DMS 273 treated with DMSO at 0.1 percent for 48 hours (cell line): ENCODE data around the gene OLFML2B.
A peak's percentile ranks its signal among the peaks of the same experiment; 100 is the strongest.
"Not testable (repeated sequence)": the region's sequence is repeated elsewhere in the genome, so short reads cannot be mapped to it uniquely, and the experiment has no call there.

Experiments used
- DNase-seq: peaks from one replicate; lab custom pipeline; 2025; lab: John Stamatoyannopoulos, UW

Gene OLFML2B

DNA sequence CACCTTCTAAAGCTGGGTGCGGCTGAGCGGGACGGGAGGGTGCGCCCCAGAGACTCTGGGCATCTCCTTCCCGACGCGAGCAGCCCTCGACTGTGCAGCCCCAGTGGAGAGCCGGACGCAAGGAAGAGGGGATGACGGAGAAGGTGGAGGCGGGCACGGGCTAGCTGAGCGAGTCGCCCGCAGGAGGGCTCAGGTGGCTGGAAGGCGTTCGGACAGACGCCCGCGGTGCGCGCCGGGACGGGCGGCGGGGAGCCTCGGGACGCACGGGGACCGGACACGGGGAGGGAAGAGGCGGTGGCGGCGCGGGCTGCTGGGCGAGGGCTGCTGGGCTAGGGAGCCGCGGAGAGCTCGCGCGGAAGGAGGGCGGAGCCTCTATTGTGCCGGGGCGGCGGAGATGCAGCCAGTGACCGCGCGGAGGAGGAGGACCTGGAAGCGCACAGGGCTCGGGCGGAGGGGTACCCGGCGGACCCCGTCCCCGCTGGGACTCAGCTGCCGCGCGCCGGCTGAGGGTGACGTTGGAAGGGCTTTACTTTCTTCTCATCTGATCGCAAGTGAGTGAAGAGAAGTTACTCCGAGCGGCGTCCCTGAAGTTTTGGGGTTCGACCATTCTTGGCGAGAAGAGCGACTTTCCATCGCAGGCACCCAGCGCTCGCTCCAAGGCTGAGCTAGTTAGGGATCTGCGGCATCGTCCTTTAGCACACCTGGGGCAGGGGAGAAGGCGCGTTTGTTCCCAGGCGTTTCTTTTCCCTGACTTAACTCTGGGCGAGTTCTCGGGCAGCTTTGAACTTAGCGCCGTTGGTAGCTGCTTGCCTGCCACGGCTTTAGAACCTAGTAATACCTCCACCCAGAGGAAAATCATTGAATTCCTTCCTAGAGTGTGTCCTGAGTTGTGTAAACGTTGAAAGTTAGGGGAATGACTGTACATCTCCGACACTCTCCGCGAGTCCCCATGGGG, at the start of gene OLFML2B:
OLFML2B (minus strand) TSS at position 323 of the 955 bp plus-strand sequence. CDS start 439 bp downstream, outside the sequence.
- peak; percentile 48 for DNase-seq

DNA sequence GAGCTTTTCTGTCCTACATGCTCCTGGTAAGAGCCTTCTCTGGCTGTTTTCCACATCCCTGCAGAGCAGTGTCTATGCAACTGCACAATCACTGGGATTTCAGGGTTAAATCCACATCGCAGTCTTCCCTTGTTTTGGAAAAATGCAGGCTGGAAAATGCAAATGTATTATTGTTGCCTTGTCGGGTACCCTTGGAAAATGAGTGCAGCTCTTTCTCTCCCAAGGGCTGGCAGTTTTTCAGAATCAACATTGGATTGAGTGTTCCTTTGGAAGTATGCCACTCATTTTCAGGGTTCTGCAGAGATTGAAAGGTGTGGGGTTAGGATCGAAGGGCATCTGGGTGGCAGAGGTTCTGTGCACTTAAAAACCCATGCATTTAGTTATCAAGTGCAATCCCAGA, 49.1 kb upstream of the OLFML2B start:
- DNase-seq = no peak

GRCh38 chr1:162070825-162071224, 47.2 kb upstream of the OLFML2B start:
- no peak for DNase-seq

DNA sequence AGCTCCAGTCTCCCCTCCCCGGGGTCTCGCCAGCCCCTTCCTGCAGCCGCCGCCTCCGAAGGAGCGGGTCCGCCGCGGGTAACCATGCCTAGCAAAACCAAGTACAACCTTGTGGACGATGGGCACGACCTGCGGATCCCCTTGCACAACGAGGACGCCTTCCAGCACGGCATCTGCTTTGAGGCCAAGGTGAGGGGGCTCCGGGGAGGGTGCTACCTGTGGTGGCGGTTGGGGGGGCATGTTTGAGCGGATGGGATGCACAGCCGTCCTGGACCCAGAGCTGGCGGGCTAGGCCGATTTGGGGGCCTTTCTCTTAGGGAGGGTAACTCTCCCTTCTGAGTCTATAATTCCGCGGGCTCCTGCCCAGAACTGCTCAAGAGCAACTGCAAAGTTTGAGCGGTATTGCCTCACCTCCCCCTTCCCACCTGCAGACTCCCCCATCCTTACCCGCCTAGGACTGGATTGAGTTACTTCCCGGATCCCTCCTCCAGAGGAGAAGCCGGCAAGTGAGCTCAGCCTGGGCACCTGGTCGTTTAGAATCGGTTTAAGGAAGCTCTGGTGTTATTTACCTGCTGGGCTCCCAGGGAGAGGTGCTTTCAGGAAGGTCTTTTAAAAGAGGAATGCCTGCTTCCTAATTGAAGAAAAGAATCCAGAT, 46.6 kb upstream of the OLFML2B start:
- no peak for DNase-seq

DNA sequence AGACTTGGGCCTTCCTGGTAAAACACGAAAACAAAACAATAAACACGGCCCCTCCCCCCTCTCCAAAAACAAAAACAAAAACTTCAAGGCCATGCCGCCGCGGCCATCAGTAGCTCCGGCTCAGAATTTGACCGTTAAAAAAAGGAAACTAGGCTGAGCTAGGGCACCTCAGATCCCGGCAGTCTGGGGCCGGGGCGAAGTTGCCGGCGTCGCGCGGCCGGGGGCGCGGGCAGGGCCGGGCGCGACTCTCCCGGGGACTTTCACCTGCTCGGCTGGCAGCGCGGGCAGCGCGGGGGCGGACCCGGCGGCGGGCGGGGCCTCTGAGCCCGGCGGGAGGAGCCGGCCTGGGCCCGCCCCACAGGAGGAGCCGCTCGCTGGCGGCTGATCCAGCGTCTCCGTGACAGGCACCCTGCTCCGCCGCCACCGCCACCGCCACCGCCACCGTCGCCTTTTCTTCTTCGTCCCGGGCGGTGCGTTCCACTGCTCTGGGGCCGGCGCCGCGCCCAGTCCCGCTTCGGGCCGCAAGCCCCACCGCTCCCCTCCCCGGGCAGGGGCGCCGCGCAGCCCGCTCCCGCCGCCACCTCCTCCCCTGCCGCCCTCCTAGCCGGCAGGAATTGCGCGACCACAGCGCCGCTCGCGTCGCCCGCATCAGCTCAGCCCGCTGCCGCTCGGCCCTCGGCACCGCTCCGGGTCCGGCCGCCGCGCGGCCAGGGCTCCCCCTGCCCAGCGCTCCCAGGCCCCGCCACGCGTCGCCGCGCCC, 45.8 kb upstream of the OLFML2B start, which contains the start of gene NOS1AP:
NOS1AP (plus strand) TSS at position 358 of the 760 bp plus-strand sequence. CDS start 487 bp downstream, outside the sequence.
- DNase-seq = peak; percentile 15

GRCh38 chr1:162068301-162068700, 44.6 kb upstream of the OLFML2B start:
- no peak for DNase-seq

GRCh38 chr1:162067466-162067865, 43.8 kb upstream of the OLFML2B start:
- no peak for DNase-seq

DNA sequence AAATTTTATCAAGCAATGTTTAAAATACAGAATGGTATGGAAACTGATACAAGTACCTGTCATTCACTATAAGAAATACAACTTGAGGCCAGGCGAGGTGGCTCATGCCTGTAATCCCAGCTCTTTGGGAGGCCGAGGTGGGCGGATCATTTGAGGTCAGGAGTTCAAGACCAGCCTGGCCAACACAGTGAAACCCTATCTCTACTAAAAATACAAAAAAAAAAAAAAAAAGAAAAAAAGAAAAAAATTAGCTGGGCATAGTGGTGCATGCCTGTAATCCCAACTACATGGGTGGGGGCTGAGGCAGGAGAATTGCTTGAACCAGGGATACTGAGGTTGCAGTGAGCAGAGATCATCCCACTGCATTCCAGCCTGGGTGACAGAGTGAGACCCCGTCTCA, 43.2 kb upstream of the OLFML2B start:
- not testable (repeated sequence) for DNase-seq

- DNase-seq = no peak
These were observed 41.3 kb upstream of the OLFML2B start for GRCh38 chr1:162065016-162065415.

DNA sequence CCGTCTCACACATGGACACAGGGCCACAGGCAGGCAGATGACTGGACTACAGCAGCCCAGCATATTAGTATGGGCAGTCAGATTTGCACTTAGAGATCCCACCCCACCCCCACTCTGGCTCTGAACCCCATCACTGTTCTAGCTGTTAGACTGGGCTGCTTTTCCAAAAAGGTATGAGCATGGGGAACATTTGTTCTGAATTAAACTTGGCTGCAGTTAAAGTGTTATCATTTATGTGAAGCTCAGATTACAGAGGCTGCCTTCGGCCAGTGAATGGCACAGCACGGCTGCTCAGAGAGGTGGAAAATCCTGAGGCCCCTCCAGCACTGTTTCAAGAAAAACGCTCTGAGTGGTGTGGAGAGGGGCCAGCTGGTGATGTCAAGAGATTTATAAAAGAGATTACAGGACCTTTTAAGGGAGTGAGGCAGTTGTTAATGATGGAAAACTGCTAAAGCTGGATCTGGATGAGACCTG, 38.9 kb upstream of the OLFML2B start:
- peak; percentile 90 for DNase-seq

DNA sequence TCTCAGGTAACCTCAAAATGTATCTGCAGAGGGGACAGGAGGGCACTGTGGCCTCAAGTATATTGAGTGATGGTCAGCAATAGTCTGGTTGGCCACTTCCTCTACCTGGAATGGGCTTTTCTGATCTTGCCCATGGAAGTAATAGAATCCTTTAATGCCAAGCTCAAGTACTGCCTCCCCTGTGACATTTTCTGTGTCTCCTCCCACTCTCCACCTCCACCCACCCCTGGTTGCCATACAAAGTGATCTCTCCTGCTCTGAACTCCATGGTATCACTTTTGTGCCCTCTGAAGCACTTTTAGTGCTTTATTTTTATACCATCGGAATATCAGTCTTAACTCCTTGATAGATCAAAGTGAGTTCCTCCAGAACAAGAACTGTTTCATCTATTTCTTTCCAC, 36.6 kb upstream of the OLFML2B start:
- DNase-seq = no peak

DNA sequence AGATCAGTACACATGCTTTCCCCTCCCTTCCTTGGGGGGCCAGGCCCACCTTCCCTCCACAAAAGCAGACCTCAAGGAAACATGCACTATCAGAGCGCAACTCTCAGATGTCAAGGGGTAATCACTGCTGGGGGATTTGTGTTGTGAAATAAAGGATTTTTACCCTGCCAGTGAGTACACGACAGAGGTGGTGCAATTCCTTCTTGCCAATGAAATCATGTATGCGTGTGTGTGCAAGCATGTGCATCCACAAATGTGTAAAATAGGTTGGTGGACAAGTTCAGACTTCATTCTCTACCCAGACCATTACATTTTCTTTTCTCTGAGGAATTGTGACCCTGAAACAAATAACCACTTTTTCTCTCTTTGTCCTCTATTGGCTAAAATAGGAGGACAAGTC, 36.1 kb upstream of the OLFML2B start:
- no peak for DNase-seq

- DNase-seq = no peak
These were observed 32.9 kb upstream of the OLFML2B start for GRCh38 chr1:162056579-162056978.

- peak; percentile 45 for DNase-seq
These were observed 32.4 kb upstream of the OLFML2B start for GRCh38 chr1:162056043-162056442.

- no peak for DNase-seq
These were observed 31.4 kb upstream of the OLFML2B start for GRCh38 chr1:162055062-162055461.

- DNase-seq = not testable (repeated sequence)
These were observed 30.3 kb upstream of the OLFML2B start for GRCh38 chr1:162053949-162054348.

DNA sequence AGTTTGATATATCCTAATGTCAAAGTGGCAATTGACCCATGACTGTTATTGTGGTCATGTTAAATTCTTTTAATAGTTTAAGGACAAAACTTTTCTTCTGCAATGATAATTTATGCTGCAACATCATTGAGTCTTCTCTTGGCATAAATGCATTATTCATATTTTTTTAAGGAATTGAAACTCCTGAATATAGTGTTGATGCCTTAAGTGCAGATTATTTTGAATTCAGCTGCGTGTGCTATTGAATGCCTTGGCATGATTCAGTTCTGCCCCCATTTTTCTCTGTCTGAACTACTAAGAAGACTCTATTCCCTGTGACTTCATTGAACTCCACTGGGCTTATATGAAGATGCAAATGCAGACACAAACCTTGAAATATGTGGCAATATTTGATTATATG, 23.3 kb upstream of the OLFML2B start:
- no peak for DNase-seq

GRCh38 chr1:162042361-162042760, 18.7 kb upstream of the OLFML2B start:
- no peak for DNase-seq

- no peak for DNase-seq
These were observed 17.0 kb upstream of the OLFML2B start for GRCh38 chr1:162040657-162041056.

DNA sequence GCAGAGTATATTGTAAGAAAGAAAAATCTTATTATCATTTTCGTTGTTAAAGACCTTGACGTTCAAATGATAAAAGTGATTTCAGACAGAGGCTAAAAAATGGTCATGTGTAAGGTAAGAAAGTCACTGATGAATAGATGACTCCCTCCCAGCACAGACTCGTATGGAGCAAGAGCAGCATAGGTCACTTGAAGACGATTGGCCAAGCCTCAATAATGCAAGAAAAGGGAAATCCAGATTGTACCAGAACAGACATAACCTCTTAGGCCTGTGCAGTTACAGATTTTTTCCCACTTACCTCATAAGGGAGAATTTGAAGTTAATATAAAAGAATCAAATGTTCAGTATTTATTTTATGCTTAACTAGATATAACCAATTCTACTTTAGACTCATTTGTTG, 16.3 kb upstream of the OLFML2B start:
- DNase-seq = no peak

GRCh38 chr1:162038624-162039023, 15.0 kb upstream of the OLFML2B start:
- no peak for DNase-seq

- DNase-seq = no peak
These were observed 12.5 kb upstream of the OLFML2B start for GRCh38 chr1:162036163-162036562.
